Colonic mucosa (tissue), 4 donors: Measurements from ENCODE around the gene NEU4. TPM values are rescaled to one million over a fixed set of nuclear protein-coding genes. Genes with fewer than 3 reads are reported as not detected.
"Not testable (repeated sequence)": the region's sequence is repeated elsewhere in the genome, so short reads cannot be mapped to it uniquely, and the experiment has no call there.

Experiments used
- DNase-seq: peaks from one replicate; pipeline ENCODE4 v3.0.0-alpha.2; 2020
- H3K27ac ChIP-seq: fragments of 200-600 bp; one replicate; pipeline ENCODE4 v1.8.0; 2021
- H3K27me3 ChIP-seq: fragments of 200-600 bp; one replicate; pipeline ENCODE4 v1.8.0; 2021
- H3K36me3 ChIP-seq: fragments of 200-600 bp; one replicate; pipeline ENCODE4 v1.8.0; 2021
- H3K4me1 ChIP-seq: fragments of 200-600 bp; one replicate; pipeline ENCODE4 v1.8.0; 2021; ENCODE audit warnings: mild to moderate bottlenecking
- H3K4me3 ChIP-seq: fragments of 200-600 bp; one replicate; pipeline ENCODE4 v1.8.0; 2021
- H3K9ac ChIP-seq, 2 donors: one replicate each; pipeline ENCODE4 v1.7.0; 2013; ENCODE audit warnings: control low read depth in 2 of 2, low read depth in 2 of 2, low read length in 2 of 2
- H3K9me3 ChIP-seq: fragments of 200-600 bp; one replicate; pipeline ENCODE4 v1.8.0; 2021
- intact Hi-C: fragments of 100-400 bp; cut with DNase I; formaldehyde crosslinking; loops from one replicate; pipeline ENCODE4 v1.14.1; 2022
- total RNA-seq, 2 donors: library from RNA; stranded (reverse); fragmentation: NEBNext Ultra II Directional in 1 of 2; extraction: Animal tissue kit (Norgen Biotek cat#: 25700) in 1 of 2; gene quantifications; one replicate each; pipeline ENCODE4 v1.2.1, GENCODE V29; 2021
- TF ChIP-seq, protein P1 (sequence below): fragments of 200-600 bp; IDR thresholded peaks from one replicate; pipeline ENCODE4 v1.8.0; 2022; ENCODE audit warnings: antibody characterized with exemption, mild to moderate bottlenecking
- donor health status: healthy.
- donor health status: DM: no; HTN: no; CAD: no.
- donor health status: DM: no; HTN: no; CAD: no.

The NEU4 gene
- total RNA-seq, 2 donors from 2014 or later = 36.9 to 84.5 TPM

- H3K4me3 ChIP-seq = peak overlapping the region; percentile 10
- H3K36me3 ChIP-seq = no peaks in the 10 kb centered on the region
- H3K27ac ChIP-seq = peak overlapping the region; percentile 86
- no peaks in the 10 kb centered on the region for H3K9me3 ChIP-seq
- intact Hi-C loops = no loop called here
- peaks cover 8% of the 10 kb centered on the region for H3K4me1 ChIP-seq
- peak overlapping the region; percentile 56 to 80 for H3K9ac ChIP-seq
- no peaks in the 10 kb centered on the region for H3K27me3 ChIP-seq
- peak; percentile 67 for DNase-seq
- TF ChIP-seq, protein P1, sequence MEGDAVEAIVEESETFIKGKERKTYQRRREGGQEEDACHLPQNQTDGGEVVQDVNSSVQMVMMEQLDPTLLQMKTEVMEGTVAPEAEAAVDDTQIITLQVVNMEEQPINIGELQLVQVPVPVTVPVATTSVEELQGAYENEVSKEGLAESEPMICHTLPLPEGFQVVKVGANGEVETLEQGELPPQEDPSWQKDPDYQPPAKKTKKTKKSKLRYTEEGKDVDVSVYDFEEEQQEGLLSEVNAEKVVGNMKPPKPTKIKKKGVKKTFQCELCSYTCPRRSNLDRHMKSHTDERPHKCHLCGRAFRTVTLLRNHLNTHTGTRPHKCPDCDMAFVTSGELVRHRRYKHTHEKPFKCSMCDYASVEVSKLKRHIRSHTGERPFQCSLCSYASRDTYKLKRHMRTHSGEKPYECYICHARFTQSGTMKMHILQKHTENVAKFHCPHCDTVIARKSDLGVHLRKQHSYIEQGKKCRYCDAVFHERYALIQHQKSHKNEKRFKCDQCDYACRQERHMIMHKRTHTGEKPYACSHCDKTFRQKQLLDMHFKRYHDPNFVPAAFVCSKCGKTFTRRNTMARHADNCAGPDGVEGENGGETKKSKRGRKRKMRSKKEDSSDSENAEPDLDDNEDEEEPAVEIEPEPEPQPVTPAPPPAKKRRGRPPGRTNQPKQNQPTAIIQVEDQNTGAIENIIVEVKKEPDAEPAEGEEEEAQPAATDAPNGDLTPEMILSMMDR = no peak
Observed at GRCh38 chr2:241797441-241798080, 11.4 kb upstream of the NEU4 start.

- Histone ChIP-seq H3K4me3 (peak overlapping the region; percentile 10), H3K27me3 (no peaks in the 10 kb centered on the region), H3K9me3 (no peaks in the 10 kb centered on the region), H3K9ac (peak overlapping the region; percentile 56 to 80), H3K4me1 (peaks cover 8% of the 10 kb centered on the region), H3K36me3 (no peaks in the 10 kb centered on the region), H3K27ac (peak overlapping the region; percentile 86)
- intact Hi-C loops = no loop called here
- peak; percentile 80 for DNase-seq
- TF ChIP-seq, protein P1 = no peak
Observed at GRCh38 chr2:241798081-241798630, 10.8 kb upstream of the NEU4 start.

DNA sequence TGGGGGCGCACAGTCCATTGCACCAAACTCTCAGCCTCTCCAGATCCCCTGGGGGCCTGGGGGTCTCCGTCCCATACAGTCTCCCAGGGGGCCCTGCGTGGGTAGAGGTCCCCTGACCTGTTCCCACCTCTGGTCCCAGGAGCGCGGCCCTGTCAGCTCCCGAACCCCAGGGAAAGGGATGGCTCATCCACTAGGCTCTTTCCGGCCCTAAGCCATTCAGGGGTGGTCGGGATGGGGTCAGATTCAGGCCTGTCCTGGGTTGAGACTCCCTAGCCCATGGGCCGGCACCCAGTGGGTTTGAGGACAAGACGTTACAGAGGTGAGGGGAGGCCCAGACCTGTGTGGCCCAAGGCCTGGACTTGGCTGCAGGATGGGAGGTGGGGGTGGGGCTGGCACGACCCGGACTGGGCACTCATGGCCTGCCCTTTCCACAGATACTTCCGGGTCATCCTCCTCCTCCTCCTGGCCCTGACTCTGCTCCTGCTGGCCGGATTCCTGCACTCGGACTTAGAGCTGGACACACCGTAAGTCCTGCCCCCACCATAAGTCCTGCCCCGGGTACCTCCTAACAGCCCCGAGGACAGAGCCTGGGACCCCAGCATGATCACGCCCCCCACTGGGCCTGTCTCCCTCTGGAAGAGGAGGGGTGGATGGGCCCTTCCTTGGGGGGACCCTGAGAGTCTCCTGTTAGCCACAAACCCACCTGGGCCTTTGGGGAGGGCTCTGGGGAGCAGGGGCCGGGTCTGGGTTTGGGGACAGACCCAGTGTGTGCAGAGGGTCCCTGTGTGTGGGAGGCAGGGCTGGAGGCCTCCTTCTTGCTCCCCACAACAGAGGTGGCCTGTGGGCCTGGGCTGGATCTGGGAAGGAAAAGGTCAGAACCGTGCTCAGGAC lies 10.1 kb upstream of the NEU4 start:
- intact Hi-C loops = no loop called here
- peak; percentile 19 for DNase-seq
- Histone ChIP-seq H3K9ac (peak overlapping the region in 1 of 2 donors; percentile 80), H3K27me3 (no peaks in the 10 kb centered on the region), H3K27ac (no peak overlapping the region), H3K4me3 (peak overlapping the region; percentile 10), H3K9me3 (no peaks in the 10 kb centered on the region), H3K36me3 (no peaks in the 10 kb centered on the region), H3K4me1 (peaks cover 8% of the 10 kb centered on the region)
- TF ChIP-seq, protein P1 = no peak

- TF ChIP-seq, protein P1 = no peak
- intact Hi-C loops = no loop called here
- Histone ChIP-seq H3K27me3 (peaks cover 6% of the 10 kb centered on the region), H3K9me3 (no peaks in the 10 kb centered on the region), H3K4me3 (no peak overlapping the region), H3K27ac (no peak overlapping the region), H3K4me1 (peaks cover 2% of the 10 kb centered on the region), H3K9ac (no peak overlapping the region), H3K36me3 (no peaks in the 10 kb centered on the region)
- no peak for DNase-seq
Observed at GRCh38 chr2:241799522-241800197, 9.3 kb upstream of the NEU4 start.

- H3K27me3 ChIP-seq, H3K4me1 ChIP-seq, H3K9ac ChIP-seq, intact Hi-C loops, H3K4me3 ChIP-seq, DNase-seq, H3K36me3 ChIP-seq, H3K27ac ChIP-seq, H3K9me3 ChIP-seq: not testable (repeated sequence)
Observed at GRCh38 chr2:241800198-241800903, 8.6 kb upstream of the NEU4 start.
